Astrocyte (in vitro differentiated cells and primary cell): Measurements from ENCODE around the gene TRPV6. TPM values are rescaled to one million over a fixed set of nuclear protein-coding genes. Genes with fewer than 3 reads are reported as not detected.

Source experiments
- DNase-seq: peaks from one replicate; pipeline ENCODE4 v3.0.0-alpha.2; 2010; ENCODE audit warnings: low read depth
- FAIRE-seq: peaks from 2 replicates; lab custom pipeline; 2011; peaks lifted over from hg19 to GRCh38; lab: Jason Lieb, UNC
- H2AFZ ChIP-seq: 2 replicates; pipeline ENCODE4 v1.6.0; 2012; ENCODE audit warnings: low read depth, low read length, inconsistent platforms
- H3K27ac ChIP-seq: 2 replicates; pipeline ENCODE4 v1.5.1; 2011; ENCODE audit warnings: low read depth, low read length, inconsistent platforms
- H3K27me3 ChIP-seq: 2 replicates; pipeline ENCODE4 v1.6.0; 2011; ENCODE audit warnings: low read length, inconsistent platforms; ENCODE audit not compliant: insufficient read depth
- H3K36me3 ChIP-seq: 2 replicates; pipeline ENCODE4 v1.5.1; 2011; ENCODE audit warnings: low read length, inconsistent platforms; ENCODE audit not compliant: insufficient read depth
- H3K4me1 ChIP-seq: 2 replicates; pipeline ENCODE4 v1.5.1; 2011; ENCODE audit warnings: low read length, inconsistent platforms; ENCODE audit not compliant: insufficient read depth
- H3K4me2 ChIP-seq: 2 replicates; pipeline ENCODE4 v1.6.0; 2012; ENCODE audit warnings: low read length, inconsistent platforms
- H3K4me3 ChIP-seq: 2 replicates; pipeline ENCODE4 v1.5.1; 2011; ENCODE audit warnings: low read depth, mild to moderate bottlenecking, low read length, inconsistent platforms; ENCODE audit not compliant: insufficient read depth
- H3K79me2 ChIP-seq: 2 replicates; pipeline ENCODE4 v1.6.0; 2012; ENCODE audit warnings: mild to moderate bottlenecking, low read length, inconsistent platforms; ENCODE audit not compliant: insufficient read depth
- H3K9ac ChIP-seq: 2 replicates; pipeline ENCODE4 v1.6.0; 2012; ENCODE audit warnings: mild to moderate bottlenecking, low read length, inconsistent platforms
- H3K9me3 ChIP-seq: 2 replicates; pipeline ENCODE4 v1.5.1; 2012; ENCODE audit warnings: low read depth, mild to moderate bottlenecking, low read length, inconsistent platforms; ENCODE audit not compliant: insufficient read depth
- H4K20me1 ChIP-seq: 2 replicates; pipeline ENCODE4 v1.6.0; 2012; ENCODE audit warnings: low read length, inconsistent platforms; ENCODE audit not compliant: insufficient read depth
- H3K27ac Mint-ChIP-seq: one replicate; pipeline ENCODE4 v1.8.0; 2021; ENCODE audit warnings: mild to moderate bottlenecking, mixed read lengths; ENCODE audit not compliant: unreplicated experiment
- H3K27me3 Mint-ChIP-seq: one replicate; pipeline ENCODE4 v1.8.0; 2021; ENCODE audit warnings: low read depth, mixed read lengths; ENCODE audit not compliant: unreplicated experiment
- H3K36me3 Mint-ChIP-seq: one replicate; pipeline ENCODE4 v1.8.0; 2021; ENCODE audit warnings: low read depth, mixed read lengths; ENCODE audit not compliant: unreplicated experiment
- H3K4me1 Mint-ChIP-seq: one replicate; pipeline ENCODE4 v1.8.0; 2021; ENCODE audit warnings: low read depth, mixed read lengths; ENCODE audit not compliant: unreplicated experiment
- H3K4me3 Mint-ChIP-seq: one replicate; pipeline ENCODE4 v1.8.0; 2021; ENCODE audit warnings: mild to moderate bottlenecking, moderate library complexity, mixed read lengths; ENCODE audit not compliant: unreplicated experiment
- H3K9me3 Mint-ChIP-seq: one replicate; pipeline ENCODE4 v1.8.0; 2021; ENCODE audit warnings: mild to moderate bottlenecking, mixed read lengths; ENCODE audit not compliant: unreplicated experiment
- CTCF ChIP-seq: IDR thresholded peaks from 2 replicates; pipeline ENCODE4 v1.5.1; 2011; ENCODE audit warnings: low read depth, mild to moderate bottlenecking, inconsistent platforms, low read length, moderate library complexity; ENCODE audit not compliant: insufficient read depth
- EZH2 ChIP-seq: IDR thresholded peaks from 2 replicates; pipeline ENCODE4 v1.6.1; 2012; ENCODE audit warnings: mild to moderate bottlenecking, low read length, inconsistent platforms; ENCODE audit not compliant: insufficient read depth
- total RNA-seq: library from RNA; stranded (reverse); gene quantifications from 2 replicates; pipeline ENCODE4 v1.2.1, GENCODE V29; 2021

TRPV6 gene
- total RNA-seq, 1 donor from 2014 or later, result 0.14 TPM

DNA sequence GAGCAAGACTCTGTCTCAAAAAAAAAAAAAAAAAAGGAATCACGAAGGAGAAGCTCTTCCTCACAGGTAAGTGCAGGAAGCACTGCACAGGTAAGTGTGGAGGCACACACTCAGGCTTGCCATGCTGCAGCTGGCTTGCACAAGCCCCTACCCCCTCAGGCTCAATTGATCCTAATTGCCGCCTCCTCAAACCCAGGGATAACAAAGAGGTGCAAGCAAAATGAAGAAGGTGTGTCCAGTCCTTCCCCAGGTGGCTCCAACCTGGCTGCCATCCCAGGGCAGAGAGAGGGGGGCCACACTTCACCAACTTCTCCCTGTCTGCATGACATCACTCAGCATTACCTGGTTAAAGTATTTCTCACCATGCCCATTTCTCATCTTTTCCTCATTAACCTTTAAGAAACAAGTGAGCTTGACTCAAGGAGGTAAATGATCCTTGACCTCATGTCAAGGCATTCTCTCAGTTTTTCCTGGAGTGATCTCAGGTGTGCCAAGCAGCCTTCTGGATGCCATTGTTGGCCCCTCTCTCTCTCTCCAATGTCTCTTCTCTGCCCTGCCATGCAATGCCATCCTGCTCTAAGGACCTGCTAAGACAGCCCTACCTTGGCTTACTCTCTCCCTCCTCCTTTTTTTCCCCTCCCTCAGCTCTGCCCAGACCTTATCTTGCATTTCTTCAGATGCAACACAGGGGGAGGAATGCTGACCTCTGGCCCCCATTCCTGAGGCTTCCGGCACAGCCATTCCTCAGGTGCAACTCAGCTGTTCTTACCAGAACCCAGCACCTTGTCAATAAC, 13.0 kb upstream of the TRPV6 start:
- Histone ChIP-seq H3K4me2 (no peak overlapping the region), H3K27me3 (peaks cover 3% of the 10 kb centered on the region), H2AFZ (no peak overlapping the region), H3K9ac (no peak overlapping the region), H3K36me3 (no peaks in the 10 kb centered on the region), H4K20me1 (no peaks in the 10 kb centered on the region), H3K79me2 (no peaks in the 10 kb centered on the region), H3K4me3 (no peak overlapping the region), H3K9me3 (no peaks in the 10 kb centered on the region), H3K4me1 (no peaks in the 10 kb centered on the region), H3K27ac (no peak overlapping the region)
- TF ChIP-seq CTCF (no peak), EZH2 (no peak)
- Mint-ChIP-seq H3K27me3 (peaks cover 40% of the 10 kb centered on the region), H3K27ac (no peak overlapping the region), H3K36me3 (peaks cover 4% of the 10 kb centered on the region), H3K4me3 (no peak overlapping the region), H3K9me3 (peaks cover 7% of the 10 kb centered on the region), H3K4me1 (no peaks in the 10 kb centered on the region)
- DNase-seq (no peak), FAIRE-seq (no peak)

GRCh38 chr7:142897691-142898090, 12.1 kb upstream of the TRPV6 start:
- Histone ChIP-seq H3K9ac (no peak overlapping the region), H3K4me3 (no peak overlapping the region), H3K27me3 (peaks cover 3% of the 10 kb centered on the region), H4K20me1 (no peaks in the 10 kb centered on the region), H3K36me3 (no peaks in the 10 kb centered on the region), H2AFZ (no peak overlapping the region), H3K27ac (no peak overlapping the region), H3K4me1 (no peaks in the 10 kb centered on the region), H3K79me2 (no peaks in the 10 kb centered on the region), H3K4me2 (no peak overlapping the region), H3K9me3 (no peaks in the 10 kb centered on the region)
- FAIRE-seq (no peak), DNase-seq (no peak)
- Mint-ChIP-seq H3K27me3 (peaks cover 43% of the 10 kb centered on the region), H3K36me3 (peaks cover 4% of the 10 kb centered on the region), H3K4me3 (no peak overlapping the region), H3K4me1 (no peaks in the 10 kb centered on the region), H3K9me3 (peaks cover 6% of the 10 kb centered on the region), H3K27ac (no peak overlapping the region)
- TF ChIP-seq EZH2 (no peak), CTCF (no peak)
